HCT116 (cell line): ENCODE measurements around the gene BLOC1S3. TPM values are rescaled to one million over a fixed set of nuclear protein-coding genes. Genes with fewer than 3 reads are reported as not detected.

Experiments
- ATAC-seq: fragments of 200-7000 bp; cut with Tn5 transposase; 2 replicates; pipeline ENCODE4 v1.9.1; 2020; ENCODE audit warnings: mild to moderate bottlenecking, moderate library complexity
- BruUV-seq: library from RNA; stranded (reverse); fragments of 400-500 nt; replicated peaks from 2 replicates; lab custom pipeline; 2021; lab: Mats Ljungman, UMichigan
- CTCF ChIA-PET: fragments of 300-600 bp; sonication (Branson Sonifier 250); formaldehyde crosslinking; loops from one replicate; lab custom pipeline; 2021; ENCODE audit warnings: antibody characterized with exemption; lab: Charles Lee
- POLR2A ChIA-PET: fragments of 300-600, 350-600 bp; sonication (Branson Sonifier 250); formaldehyde crosslinking; loops from one replicate; lab custom pipeline; 2021; ENCODE audit warnings: antibody characterized with exemption; lab: Charles Lee
- RAD21 ChIA-PET, 2 experiments: fragments of 300-600 bp; sonication (Branson Sonifier 250); formaldehyde crosslinking; loops; one replicate each; lab custom pipeline; 2023; ENCODE audit warnings: low total read pairs in 2 of 2; ENCODE audit not compliant: uncharacterized antibody in 2 of 2, unreplicated experiment in 2 of 2, low non-redundant PET in 1 of 2; lab: Charles Lee
- DNase-seq: peaks from one replicate; pipeline ENCODE4 v3.0.0-alpha.2; 2010; ENCODE audit warnings: low read depth, low spot score
- H2AFZ ChIP-seq: fragments of 200-600 bp; shearing (Covaris generic), sonication (generic); 2 replicates; pipeline ENCODE4 v1.6.1; 2017; ENCODE audit warnings: low read depth, mixed run types, mixed read lengths, antibody characterized with exemption, low read length; ENCODE audit not compliant: poor library complexity, severe bottlenecking
- H3K27ac ChIP-seq: 2 replicates; pipeline ENCODE4 v1.5.1; 2012; ENCODE audit warnings: low read depth, low read length
- H3K27me3 ChIP-seq: fragments of 200-600 bp; sonication (generic); 2 replicates; pipeline ENCODE4 v1.6.1; 2016; ENCODE audit warnings: mixed run types, low read length, mixed read lengths; ENCODE audit not compliant: insufficient read depth
- H3K36me3 ChIP-seq, 2 experiments: fragments of 200-500 bp in 1 of 2; fragments of 200-600 bp in 1 of 2; sonication (Bioruptor generic) in 1 of 2; sonication (generic) in 1 of 2; 2 replicates each; pipeline versions ENCODE4 v1.5.1 to v1.6.1; 2014 to 2016; ENCODE audit warnings: low read length in 2 of 2, inconsistent platforms in 1 of 2, mixed read lengths in 1 of 2, mixed run types in 1 of 2; ENCODE audit not compliant: insufficient read depth in 2 of 2, control insufficient read depth in 1 of 2
- H3K4me1 ChIP-seq, 2 experiments: fragments of 200-600 bp in 1 of 2; sonication (generic) in 1 of 2; 2 replicates each; pipeline versions ENCODE4 v1.5.1 to v1.6.1; 2012 to 2017; ENCODE audit warnings: low read length in 2 of 2, inconsistent platforms in 1 of 2, mild to moderate bottlenecking in 1 of 2, mixed read lengths in 1 of 2, mixed run types in 1 of 2, moderate library complexity in 1 of 2; ENCODE audit not compliant: insufficient read depth in 2 of 2, control insufficient read depth in 1 of 2
- H3K4me2 ChIP-seq: fragments of 200-600 bp; sonication (generic); 2 replicates; pipeline ENCODE4 v1.6.1; 2017; ENCODE audit warnings: mixed run types, low read length, mixed read lengths
- H3K4me3 ChIP-seq, 2 experiments: fragments of 200-600 bp in 1 of 2; sonication (generic) in 1 of 2; replicated peaks in 1 of 2; 2 replicates each; pipeline ENCODE4 v1.5.1; 2011 to 2016; ENCODE audit warnings: low read length in 2 of 2, control low read depth in 1 of 2, low read depth in 1 of 2, mild to moderate bottlenecking in 1 of 2, mixed read lengths in 1 of 2, mixed run types in 1 of 2
- H3K79me2 ChIP-seq: fragments of 200-600 bp; sonication (generic); 2 replicates; pipeline ENCODE4 v1.6.1; 2017; ENCODE audit warnings: mild to moderate bottlenecking, mixed run types, low read length, moderate library complexity, mixed read lengths; ENCODE audit not compliant: insufficient read depth
- H3K9ac ChIP-seq: fragments of 200-600 bp; sonication (generic); 2 replicates; pipeline ENCODE4 v1.6.1; 2016; ENCODE audit warnings: low read length, mixed read lengths
- H3K9me2 ChIP-seq: fragments of 200-600 bp; sonication (generic), shearing (Covaris generic); 2 replicates; pipeline ENCODE4 v1.6.1; 2017; ENCODE audit warnings: mixed run types, mild to moderate bottlenecking, moderate library complexity; ENCODE audit not compliant: insufficient read depth
- H3K9me3 ChIP-seq, 2 experiments: fragments of 200-500 bp in 1 of 2; fragments of 200-600 bp in 1 of 2; sonication (Bioruptor generic) in 1 of 2; sonication (generic) in 1 of 2; 2 replicates each; pipeline ENCODE4 v1.6.1; 2014 to 2017; ENCODE audit warnings: low read length in 2 of 2, mixed read lengths in 2 of 2, inconsistent platforms in 1 of 2, low read depth in 1 of 2, mild to moderate bottlenecking in 1 of 2, mixed run types in 1 of 2, moderate library complexity in 1 of 2; ENCODE audit not compliant: control insufficient read depth in 1 of 2, insufficient read depth in 1 of 2
- H4K20me1 ChIP-seq: fragments of 200-600 bp; sonication (generic), shearing (Covaris generic); 2 replicates; pipeline ENCODE4 v1.6.1; 2017; ENCODE audit warnings: mixed run types, mild to moderate bottlenecking, moderate library complexity; ENCODE audit not compliant: insufficient read depth
- ELF1 ChIP-seq: IDR thresholded peaks from 2 replicates; pipeline ENCODE4 v1.6.1; 2012; ENCODE audit warnings: low read depth, borderline replicate concordance
- EZH2 ChIP-seq: fragments of 200-600 bp; sonication (generic); IDR thresholded peaks from 2 replicates; pipeline ENCODE4 v1.6.1; 2017; ENCODE audit warnings: antibody characterized with exemption, mixed run types
- FOSL1 ChIP-seq: IDR thresholded peaks from 2 replicates; pipeline ENCODE4 v1.6.1; 2012; ENCODE audit warnings: low read depth
- JUND ChIP-seq: IDR thresholded peaks from 2 replicates; pipeline ENCODE4 v1.6.1; 2012
- SIN3A ChIP-seq: IDR thresholded peaks from 2 replicates; pipeline ENCODE4 v1.6.1; 2012; ENCODE audit warnings: low read depth
- SP1 ChIP-seq: IDR thresholded peaks from 2 replicates; pipeline ENCODE4 v1.6.1; 2012; ENCODE audit warnings: low read depth
- SRF ChIP-seq: IDR thresholded peaks from 2 replicates; pipeline ENCODE4 v1.6.1; 2012; ENCODE audit warnings: low read depth
- YY1 ChIP-seq: IDR thresholded peaks from 2 replicates; pipeline ENCODE4 v1.6.1; 2011; ENCODE audit warnings: low read length, low read depth, moderate library complexity, mild to moderate bottlenecking; ENCODE audit not compliant: insufficient replicate concordance; ENCODE audit errors: extremely low read depth
- intact Hi-C: fragments of 100-400 bp; cut with micrococcal nuclease; formaldehyde crosslinking; loops from 2 replicates; pipeline ENCODE4 v1.10.0; 2022
- total RNA-seq: library from RNA; stranded (reverse); gene quantifications from one replicate; pipeline ENCODE4 v1.2.1, GENCODE V29; 2021; ENCODE audit not compliant: unreplicated experiment
- TF ChIP-seq, protein P1 (sequence below): IDR thresholded peaks from 2 replicates; pipeline ENCODE4 v1.6.1; 2011; ENCODE audit warnings: mild to moderate bottlenecking, low read length, moderate library complexity; ENCODE audit not compliant: insufficient replicate concordance; ENCODE audit errors: extremely low read depth
- TF ChIP-seq, protein P2 (sequence below): IDR thresholded peaks from 2 replicates; pipeline ENCODE4 v1.6.1; 2012
- TF ChIP-seq, protein P3 (sequence below): IDR thresholded peaks from 2 replicates; pipeline ENCODE4 v1.6.1; 2012
- TF ChIP-seq, protein P4 (sequence below): IDR thresholded peaks from 2 replicates; pipeline ENCODE4 v1.6.1; 2012; ENCODE audit warnings: low read depth
- TF ChIP-seq, protein P5 (sequence below), 3 experiments: fragments of 200-600 bp in 1 of 3; sonication (generic) in 1 of 3; IDR thresholded peaks in 2 of 3; conservative IDR thresholded peaks in 1 of 3; 2 replicates each; pipeline ENCODE4 v1.5.1; 2012 to 2017; ENCODE audit warnings: low read depth in 2 of 3, low read length in 2 of 3, antibody characterized with exemption in 1 of 3, borderline replicate concordance in 1 of 3, control low read depth in 1 of 3, mild to moderate bottlenecking in 1 of 3, mixed read lengths in 1 of 3, mixed run types in 1 of 3, moderate library complexity in 1 of 3; ENCODE audit not compliant: insufficient read depth in 1 of 3

The BLOC1S3 gene
- total RNA-seq, 1 experiment from 2014 or later, result 12.2 TPM

DNA sequence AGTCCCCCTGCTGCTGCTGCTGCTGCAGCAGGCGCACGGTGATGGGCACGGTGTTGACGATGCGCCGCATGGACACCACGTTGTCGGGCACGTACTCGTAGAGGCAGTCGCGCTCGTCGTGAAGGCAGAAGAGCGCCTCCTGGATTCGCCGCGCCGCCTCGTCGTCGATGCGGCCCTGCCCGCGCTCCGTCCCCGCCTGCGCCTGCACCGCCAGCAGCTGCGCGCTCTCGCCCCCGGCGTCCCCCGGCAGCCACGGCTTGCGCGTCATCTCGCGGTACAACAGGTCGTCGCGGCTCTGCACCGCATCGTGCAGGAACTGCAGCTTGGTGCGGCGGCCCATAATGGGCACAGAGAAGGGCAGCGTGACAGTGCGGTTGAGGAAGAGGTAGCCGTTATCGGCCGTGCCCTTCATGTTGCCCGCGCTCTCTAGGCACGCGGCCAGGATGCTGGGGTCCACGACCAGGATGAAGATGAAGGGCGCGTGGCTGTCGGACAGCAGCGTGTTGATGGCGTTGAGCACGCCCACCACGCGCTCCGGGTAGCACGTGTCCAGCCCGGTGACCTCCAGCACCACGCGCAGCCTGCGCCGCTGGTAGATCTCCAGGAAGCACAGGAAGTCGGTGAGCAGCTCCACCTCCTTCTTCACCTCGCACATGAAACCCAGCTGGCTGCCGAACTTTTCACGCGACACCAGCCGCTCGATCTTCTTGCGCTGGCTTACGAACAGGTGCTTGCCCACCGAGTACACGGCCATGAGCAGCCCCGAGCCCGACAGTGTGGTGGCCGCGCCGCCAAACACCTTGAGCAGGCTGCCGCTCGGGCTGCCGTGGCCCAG is 25.9 kb upstream of the BLOC1S3 start:
- ChIA-PET RAD21 (no interaction called here), CTCF (interaction anchor here (0.6 kb wide), 1 partner anchor 156 kb away, joined by 3 read pairs; no protein-coding TSS in a partner anchor), POLR2A (no interaction called here)
- Histone ChIP-seq H3K79me2 (no peaks in the 10 kb centered on the region), H3K27ac (no peak overlapping the region; the same call in 1 of the 2 replicates), H4K20me1 (no peaks in the 10 kb centered on the region), H3K9me2 (no peaks in the 10 kb centered on the region), H3K4me2 (peak overlapping the region; percentile 96), H3K4me3 (no peak overlapping the region), H3K36me3 (no peaks in the 10 kb centered on the region), H3K9me3 (no peaks in the 10 kb centered on the region), H2AFZ (no peak overlapping the region), H3K4me1 (peaks cover 32 to 61% of the 10 kb centered on the region in 2 experiments), H3K9ac (no peak overlapping the region), H3K27me3 (no peaks in the 10 kb centered on the region)
- no TSS peak for BruUV-seq
- DNase-seq (no peak), ATAC-seq (no peak)
- intact Hi-C loops, result no loop called here
- no peak for TF ChIP-seq YY1
- TF ChIP-seq EZH2, result no peak
- TF ChIP-seq, protein P1, sequence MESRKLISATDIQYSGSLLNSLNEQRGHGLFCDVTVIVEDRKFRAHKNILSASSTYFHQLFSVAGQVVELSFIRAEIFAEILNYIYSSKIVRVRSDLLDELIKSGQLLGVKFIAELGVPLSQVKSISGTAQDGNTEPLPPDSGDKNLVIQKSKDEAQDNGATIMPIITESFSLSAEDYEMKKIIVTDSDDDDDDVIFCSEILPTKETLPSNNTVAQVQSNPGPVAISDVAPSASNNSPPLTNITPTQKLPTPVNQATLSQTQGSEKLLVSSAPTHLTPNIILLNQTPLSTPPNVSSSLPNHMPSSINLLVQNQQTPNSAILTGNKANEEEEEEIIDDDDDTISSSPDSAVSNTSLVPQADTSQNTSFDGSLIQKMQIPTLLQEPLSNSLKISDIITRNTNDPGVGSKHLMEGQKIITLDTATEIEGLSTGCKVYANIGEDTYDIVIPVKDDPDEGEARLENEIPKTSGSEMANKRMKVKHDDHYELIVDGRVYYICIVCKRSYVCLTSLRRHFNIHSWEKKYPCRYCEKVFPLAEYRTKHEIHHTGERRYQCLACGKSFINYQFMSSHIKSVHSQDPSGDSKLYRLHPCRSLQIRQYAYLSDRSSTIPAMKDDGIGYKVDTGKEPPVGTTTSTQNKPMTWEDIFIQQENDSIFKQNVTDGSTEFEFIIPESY, result no peak
- no peak for TF ChIP-seq SIN3A
- TF ChIP-seq SRF, result no peak
- TF ChIP-seq, protein P2, sequence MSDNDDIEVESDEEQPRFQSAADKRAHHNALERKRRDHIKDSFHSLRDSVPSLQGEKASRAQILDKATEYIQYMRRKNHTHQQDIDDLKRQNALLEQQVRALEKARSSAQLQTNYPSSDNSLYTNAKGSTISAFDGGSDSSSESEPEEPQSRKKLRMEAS, result no peak
- TF ChIP-seq ELF1, result no peak
- no peak for TF ChIP-seq JUND
- TF ChIP-seq FOSL1, result no peak
- no peak for TF ChIP-seq SP1
- TF ChIP-seq, protein P3, sequence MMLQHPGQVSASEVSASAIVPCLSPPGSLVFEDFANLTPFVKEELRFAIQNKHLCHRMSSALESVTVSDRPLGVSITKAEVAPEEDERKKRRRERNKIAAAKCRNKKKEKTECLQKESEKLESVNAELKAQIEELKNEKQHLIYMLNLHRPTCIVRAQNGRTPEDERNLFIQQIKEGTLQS, result no peak
- TF ChIP-seq, protein P4, sequence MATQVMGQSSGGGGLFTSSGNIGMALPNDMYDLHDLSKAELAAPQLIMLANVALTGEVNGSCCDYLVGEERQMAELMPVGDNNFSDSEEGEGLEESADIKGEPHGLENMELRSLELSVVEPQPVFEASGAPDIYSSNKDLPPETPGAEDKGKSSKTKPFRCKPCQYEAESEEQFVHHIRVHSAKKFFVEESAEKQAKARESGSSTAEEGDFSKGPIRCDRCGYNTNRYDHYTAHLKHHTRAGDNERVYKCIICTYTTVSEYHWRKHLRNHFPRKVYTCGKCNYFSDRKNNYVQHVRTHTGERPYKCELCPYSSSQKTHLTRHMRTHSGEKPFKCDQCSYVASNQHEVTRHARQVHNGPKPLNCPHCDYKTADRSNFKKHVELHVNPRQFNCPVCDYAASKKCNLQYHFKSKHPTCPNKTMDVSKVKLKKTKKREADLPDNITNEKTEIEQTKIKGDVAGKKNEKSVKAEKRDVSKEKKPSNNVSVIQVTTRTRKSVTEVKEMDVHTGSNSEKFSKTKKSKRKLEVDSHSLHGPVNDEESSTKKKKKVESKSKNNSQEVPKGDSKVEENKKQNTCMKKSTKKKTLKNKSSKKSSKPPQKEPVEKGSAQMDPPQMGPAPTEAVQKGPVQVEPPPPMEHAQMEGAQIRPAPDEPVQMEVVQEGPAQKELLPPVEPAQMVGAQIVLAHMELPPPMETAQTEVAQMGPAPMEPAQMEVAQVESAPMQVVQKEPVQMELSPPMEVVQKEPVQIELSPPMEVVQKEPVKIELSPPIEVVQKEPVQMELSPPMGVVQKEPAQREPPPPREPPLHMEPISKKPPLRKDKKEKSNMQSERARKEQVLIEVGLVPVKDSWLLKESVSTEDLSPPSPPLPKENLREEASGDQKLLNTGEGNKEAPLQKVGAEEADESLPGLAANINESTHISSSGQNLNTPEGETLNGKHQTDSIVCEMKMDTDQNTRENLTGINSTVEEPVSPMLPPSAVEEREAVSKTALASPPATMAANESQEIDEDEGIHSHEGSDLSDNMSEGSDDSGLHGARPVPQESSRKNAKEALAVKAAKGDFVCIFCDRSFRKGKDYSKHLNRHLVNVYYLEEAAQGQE, result no peak
- TF ChIP-seq, protein P5, sequence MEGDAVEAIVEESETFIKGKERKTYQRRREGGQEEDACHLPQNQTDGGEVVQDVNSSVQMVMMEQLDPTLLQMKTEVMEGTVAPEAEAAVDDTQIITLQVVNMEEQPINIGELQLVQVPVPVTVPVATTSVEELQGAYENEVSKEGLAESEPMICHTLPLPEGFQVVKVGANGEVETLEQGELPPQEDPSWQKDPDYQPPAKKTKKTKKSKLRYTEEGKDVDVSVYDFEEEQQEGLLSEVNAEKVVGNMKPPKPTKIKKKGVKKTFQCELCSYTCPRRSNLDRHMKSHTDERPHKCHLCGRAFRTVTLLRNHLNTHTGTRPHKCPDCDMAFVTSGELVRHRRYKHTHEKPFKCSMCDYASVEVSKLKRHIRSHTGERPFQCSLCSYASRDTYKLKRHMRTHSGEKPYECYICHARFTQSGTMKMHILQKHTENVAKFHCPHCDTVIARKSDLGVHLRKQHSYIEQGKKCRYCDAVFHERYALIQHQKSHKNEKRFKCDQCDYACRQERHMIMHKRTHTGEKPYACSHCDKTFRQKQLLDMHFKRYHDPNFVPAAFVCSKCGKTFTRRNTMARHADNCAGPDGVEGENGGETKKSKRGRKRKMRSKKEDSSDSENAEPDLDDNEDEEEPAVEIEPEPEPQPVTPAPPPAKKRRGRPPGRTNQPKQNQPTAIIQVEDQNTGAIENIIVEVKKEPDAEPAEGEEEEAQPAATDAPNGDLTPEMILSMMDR (IDR thresholded peaks at IDR 0.05 in 2 of 3, conservative IDR thresholded peaks at IDR 0.05 in 1 of 3; ENCODE audit: borderline replicate concordance in 1 of 3, insufficient read depth in 1 of 3, low read depth in 2 of 3, low read length in 2 of 3), result no peak
